ENCODE measurements around the gene LRRC45.

The LRRC45 gene

DNA sequence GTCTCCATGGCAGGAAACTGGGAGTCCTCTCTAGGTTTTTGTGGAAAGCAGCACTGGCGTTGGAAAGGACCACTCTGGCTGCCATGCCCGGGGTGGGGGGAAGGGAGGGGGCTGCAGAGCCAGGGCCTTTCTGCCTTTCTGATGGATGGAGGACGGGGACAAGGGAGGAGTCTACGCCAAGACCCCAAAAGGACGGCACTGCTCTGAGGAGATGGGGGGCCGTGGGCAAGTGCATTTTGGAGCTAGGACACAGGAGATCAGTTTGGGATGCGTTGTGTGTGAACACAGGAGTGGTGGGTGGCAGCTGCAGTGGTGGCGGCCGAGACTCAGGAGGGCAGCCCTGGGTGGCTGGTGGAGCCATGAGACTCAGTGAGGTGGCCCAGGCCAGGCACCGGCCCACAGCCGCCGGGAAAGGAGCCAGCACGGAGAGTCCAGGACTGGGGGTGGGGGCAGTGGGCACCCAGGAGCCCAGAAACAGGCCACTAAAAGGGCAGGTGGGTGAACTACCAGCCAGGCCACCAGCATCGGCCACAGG, 2.5 kb upstream of the LRRC45 start:
- DNase-seq = no peak

DNA sequence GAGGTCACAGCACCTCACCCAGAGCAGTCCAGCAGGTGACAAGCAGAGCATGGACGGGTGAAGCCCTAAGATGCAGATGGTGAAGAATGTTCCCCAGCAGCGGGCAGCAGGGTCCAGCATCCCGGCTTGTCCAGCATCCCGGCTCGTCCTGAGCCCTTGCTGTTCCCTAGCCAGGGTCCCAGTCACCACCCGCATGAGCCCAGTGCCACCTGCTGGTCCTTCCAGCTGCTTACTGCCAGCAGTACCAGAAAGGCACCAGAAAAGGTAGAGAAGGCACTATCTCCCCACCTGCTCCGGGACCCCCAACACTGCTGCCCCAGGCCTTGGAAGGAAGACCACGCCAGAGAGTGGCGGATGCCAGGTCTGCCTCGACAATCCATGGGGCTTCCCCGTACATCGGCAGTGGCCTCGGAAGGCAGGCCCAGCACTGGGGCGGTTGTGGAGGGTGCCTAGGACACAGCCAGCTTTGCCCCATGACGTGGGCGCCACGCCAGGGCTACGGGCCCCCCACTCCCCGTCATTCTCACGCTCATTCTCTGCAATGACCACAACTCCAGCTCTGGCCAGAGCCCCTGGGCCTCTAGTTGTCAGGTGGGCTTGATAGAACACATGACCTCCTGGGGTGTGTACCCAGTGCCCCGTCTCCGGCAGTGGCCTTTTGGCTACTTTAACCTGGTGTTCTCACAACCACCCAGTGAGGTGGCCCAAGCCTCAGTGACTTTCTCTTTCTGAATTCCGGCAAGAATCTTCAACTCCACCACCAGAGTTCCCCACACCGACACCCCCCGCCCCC, 1.8 kb upstream of the LRRC45 start:
- peak; percentile 37 to 83 for DNase-seq

DNA sequence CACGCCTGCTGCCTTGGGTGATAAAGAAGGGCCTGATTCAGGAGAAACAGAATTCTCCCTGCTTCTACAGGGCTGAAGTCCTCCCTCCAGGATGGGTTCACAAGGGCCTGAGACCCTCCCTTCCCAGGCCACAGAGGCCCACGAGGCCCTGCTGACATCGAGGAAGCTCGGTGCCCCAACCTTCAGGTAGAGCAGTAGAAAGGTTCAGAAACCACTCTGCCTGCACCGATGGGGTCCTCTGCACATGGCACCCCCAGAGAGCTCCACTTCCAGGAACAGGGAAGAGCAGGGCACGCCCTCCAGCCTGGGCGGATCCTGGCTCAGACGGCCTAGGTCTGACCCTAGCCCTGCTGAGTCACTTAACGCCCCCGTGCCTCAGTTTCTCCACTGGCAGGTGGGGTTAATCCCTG, 1.2 kb upstream of the LRRC45 start:
- no peak for DNase-seq

DNA sequence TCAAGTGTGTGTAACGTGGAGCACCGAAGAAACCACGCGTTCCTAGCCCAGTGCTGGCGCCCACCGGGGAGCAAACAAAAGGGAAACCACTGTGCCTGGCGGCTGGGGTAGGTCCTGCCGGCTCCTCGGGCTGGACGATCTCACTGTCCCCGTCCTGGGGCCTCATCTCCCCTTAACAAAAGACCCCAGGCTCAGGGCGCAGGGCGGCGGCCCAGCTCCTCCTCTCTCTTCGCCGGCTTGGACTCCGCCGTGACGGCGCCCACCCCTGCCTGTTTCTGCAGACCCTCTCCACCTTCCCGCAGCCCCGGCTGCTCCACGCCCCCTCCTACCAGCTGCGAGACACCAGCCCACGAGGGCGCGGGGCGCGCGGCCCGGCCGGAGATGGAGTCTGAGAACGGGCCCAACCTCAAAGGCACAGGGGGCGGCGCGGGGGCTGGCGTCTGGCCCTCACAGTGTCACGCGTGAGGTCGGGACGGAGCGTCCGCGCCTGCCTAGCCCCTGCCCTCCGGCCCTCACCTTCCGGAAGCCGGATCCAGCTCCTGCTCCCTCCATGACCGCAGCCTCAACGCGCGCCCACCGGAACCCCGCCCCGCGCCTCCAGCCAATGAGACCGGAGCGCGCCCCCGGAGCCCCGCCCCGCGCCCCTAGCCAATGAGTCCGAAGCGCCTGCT, 660 bp upstream of the LRRC45 start, which contains the start of gene CENPX:
TSS of gene CENPX (minus strand) at position 569 of the 671 bp plus-strand sequence. CDS start at position 552, 17 bp downstream.
- DNase-seq = peak in 1 of 2 experiments; percentile 70

DNA sequence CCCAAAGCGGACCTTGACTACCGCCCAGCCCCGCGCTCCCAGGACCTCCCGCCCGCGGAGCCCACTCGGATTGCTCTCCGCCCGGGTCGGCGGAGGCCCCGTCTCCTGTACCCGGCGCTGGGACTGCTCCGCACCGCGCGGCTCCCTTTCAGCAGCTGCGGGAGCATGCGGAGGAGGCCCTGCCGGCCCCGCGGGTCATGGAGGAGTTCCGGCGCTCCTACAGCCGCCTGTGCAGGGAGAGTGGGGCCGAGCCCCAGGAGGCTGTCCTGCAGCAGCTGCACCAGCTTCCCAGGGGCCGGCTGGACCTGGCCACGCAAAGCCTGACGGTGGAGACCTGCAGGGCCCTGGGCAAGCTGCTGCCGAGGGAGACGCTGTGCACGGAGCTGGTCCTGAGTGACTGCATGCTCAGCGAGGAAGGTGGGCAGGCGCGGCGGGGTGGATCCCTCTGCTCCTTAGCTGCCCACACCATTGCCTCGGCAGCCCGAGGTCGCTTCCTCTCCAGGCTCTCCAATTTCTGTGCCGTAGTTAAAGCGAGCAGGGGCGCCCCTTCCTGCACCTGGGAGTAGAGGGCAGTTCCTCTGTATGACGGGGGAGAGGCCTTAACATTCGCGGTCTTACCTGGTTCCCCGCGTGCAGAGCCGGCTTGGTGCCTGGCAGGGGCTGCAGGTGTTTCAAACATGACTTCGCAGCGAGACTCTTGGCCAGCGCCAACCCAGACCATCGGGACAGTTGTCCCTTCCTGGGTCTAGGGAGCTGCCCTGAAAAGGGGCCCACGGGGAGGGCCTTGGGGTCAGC, 539 bp downstream of the LRRC45 start:
- peak in 1 of 2 experiments; percentile 71 for DNase-seq

DNA sequence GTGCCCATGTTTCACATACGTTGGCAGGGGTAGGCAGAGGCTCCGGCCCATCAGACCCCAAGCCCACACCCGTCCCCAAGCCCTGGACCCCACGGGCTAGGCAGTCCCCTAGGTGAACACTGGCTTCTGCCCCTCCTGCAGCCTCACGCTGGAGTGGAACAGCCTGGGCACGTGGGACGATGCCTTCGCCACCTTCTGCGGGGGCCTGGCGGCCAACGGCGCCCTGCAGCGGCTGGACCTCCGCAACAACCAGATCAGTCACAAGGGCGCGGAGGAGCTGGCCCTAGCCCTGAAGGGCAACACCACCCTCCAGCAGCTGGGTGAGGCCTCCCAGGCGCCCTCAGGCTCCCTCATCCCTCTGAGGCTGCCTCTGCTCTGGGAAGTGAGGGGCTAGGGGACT, 1.8 kb downstream of the LRRC45 start:
- DNase-seq = no peak

DNA sequence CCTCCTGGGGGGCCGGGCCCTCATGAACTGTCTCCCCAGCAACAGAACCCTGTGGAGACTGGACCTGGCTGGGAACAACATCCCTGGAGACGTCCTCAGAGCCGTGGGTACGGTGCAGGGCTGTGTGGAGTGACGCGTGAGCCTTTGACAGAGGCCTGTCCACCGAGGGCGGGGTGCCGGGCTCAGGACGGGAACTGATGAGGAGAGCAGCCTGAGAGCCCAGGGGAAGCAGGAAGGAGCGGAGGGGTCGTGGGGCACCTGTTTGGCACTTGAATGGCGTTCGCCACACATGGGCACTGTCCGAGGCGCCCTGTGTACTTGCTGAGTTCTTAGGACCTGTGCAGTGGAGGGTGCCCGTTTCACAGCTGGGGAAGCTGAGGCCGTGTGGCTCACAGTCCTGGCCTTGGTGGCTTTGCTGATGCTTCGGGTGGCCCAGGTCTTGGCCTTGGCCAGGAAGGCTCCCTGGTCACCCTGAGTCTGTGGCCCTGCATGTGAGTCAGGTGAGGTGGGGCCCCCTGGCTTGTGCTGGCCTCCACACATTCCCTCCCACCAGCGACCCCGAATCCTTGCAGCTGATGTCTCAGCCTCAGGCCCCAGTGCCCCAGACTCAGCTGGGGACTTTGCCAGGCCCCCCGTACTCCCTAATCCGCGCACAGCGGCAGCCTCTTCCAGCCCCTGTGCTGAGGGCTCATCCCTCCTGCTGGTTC, 2.4 kb downstream of the LRRC45 start:
- no peak for DNase-seq

DNA sequence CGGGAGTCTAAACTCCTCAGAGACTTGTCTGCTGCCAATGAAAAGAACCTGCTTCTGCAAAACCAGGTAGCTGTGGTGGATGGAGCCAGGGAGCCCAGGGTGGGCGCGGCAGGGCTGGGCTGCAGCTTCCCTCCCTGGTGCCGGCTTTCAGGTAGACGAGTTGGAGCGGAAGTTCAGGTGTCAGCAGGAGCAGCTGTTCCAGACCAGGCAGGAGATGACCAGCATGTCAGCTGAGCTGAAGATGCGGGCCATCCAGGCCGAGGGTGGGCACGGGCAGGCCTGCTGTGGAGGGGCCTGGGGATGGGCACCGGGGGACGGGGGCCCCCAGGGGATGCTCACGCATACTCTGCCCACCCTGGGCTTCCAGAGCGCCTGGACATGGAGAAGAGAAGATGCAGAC, 5.1 kb downstream of the LRRC45 start:
- DNase-seq = no peak

DNA sequence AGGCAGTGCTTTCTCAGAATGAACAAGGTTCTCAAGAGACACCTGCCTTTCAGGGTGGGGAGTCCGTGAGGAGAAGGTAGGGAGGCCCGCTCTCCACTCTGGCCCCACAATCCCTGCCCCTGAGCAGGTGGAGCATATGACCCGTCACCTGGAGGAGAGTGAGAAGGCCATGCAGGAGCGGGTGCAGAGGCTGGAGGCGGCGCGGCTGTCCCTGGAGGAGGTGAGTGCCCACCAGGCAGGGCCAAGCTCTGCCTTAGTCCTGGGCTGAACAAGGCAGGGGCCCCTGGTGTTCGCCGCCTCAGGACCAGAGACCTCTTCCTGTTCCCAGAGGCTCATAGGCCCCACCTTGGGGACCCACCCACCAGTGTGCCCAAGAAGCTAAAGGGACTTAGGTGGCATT, 5.9 kb downstream of the LRRC45 start:
- no peak for DNase-seq

DNA sequence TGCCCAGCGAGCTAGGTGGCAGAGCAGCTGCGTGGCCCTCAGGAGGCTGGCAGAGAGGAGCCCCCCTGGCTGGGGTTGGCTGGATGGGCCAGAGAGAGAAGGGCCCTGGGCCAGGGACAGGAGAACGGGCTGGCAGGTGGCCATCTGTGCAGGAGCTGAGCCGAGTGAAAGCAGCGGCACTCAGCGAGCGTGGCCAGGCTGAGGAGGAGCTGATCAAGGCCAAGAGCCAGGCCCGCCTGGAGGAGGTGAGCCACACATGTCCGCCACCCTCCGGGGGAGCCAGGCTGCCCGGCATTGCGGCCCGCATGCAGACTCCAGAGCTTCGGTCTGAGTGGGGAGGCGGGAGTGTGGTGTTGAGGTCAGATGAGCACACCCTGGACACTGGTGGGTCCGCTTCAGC, 6.3 kb downstream of the LRRC45 start:
- no peak for DNase-seq

DNA sequence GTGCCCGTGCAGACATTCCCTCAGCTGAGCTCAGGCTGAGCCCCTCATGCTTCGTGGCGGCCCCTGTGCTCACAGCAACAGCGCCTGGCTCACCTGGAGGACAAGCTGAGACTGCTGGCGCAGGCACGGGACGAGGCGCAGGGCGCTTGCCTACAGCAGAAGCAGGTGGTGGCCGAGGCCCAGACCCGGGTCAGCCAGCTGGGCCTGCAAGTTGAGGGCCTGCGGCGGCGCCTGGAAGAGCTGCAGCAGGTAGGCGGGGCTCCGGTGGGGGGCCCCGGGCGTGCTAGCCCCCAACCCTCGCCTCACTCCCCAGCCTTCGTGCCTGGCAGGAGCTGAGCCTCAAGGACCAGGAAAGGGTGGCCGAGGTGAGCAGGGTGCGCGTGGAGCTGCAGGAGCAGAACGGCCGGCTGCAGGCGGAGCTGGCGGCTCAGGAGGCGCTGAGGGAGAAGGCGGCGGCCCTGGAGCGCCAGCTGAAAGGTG, 6.9 kb downstream of the LRRC45 start:
- no peak for DNase-seq

DNA sequence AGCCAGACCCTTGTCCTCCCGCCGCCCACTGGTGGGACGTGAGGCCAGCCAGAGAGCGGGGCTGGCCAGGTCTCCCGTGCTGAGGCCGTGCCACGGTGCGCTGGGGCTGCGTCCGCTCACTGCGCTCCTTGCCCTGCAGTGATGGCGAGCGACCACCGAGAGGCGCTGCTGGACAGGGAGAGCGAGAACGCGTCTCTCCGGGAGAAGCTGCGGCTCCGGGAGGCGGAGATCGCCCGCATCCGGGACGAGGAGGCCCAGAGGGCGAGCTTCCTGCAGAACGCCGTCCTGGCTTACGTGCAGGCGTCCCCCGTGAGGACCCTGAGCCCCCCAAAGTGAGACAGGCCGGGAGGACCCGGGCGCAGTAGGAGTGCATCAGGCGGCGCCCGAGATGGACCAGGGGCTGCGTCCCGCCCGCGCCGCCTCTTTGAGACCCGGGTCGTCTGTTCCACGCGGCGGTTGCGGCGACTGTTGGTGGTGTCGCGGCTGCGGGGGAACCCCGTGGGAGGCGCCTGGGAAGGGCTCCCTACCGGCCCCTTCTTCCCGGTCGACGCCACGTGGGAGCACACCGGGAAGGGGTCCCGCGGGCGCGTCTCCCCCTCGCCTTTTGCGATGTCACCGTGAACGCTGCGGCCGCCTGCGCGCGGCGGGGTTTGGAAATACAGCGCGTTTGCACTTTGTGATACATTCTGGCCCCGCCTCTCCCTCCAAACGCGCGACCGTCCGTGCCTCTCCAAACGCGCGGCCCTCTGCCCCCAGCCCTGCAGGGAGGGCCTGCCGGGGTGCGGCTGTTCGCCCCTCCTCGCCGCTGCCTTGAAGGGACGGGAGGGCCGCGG, 7.6 kb downstream of the LRRC45 start:
- peak; percentile 69 to 92 for DNase-seq

DNA sequence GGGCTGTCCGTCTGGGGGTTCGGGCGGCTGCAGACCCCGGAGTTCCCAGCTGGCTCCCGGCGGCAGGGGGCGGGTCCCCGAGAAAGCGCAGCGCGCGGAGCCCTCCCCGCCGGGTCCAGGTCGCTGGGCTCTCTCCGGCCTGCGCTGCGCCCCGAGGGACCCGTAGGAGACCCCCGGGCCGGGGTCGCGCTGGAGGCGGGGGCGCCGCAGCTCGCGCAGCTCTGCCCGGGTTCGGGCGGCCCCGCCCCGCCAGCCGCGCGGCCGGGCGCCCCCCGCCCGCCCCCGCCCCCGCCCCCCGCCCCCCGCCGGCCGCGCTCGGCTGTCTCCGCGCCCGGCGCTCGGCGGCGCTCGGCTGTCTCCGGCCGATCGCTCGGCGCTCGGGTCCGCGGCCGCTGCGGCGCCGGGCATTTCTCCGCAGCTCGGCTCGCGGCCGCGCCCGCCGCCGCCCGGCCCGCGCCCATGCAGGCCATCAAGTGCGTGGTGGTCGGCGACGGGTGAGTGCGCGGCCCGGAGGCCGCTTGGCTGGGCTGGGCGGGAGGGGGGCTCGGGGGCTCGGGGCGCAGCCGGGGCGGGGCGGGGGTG, 8.3 kb downstream of the LRRC45 start, which contains the start of gene RAC3:
TSS of gene RAC3 (plus strand) at position 376 of the 582 bp plus-strand sequence. CDS start at position 460, 84 bp downstream.
- DNase-seq = peak in 1 of 2 experiments; percentile 79

DNA sequence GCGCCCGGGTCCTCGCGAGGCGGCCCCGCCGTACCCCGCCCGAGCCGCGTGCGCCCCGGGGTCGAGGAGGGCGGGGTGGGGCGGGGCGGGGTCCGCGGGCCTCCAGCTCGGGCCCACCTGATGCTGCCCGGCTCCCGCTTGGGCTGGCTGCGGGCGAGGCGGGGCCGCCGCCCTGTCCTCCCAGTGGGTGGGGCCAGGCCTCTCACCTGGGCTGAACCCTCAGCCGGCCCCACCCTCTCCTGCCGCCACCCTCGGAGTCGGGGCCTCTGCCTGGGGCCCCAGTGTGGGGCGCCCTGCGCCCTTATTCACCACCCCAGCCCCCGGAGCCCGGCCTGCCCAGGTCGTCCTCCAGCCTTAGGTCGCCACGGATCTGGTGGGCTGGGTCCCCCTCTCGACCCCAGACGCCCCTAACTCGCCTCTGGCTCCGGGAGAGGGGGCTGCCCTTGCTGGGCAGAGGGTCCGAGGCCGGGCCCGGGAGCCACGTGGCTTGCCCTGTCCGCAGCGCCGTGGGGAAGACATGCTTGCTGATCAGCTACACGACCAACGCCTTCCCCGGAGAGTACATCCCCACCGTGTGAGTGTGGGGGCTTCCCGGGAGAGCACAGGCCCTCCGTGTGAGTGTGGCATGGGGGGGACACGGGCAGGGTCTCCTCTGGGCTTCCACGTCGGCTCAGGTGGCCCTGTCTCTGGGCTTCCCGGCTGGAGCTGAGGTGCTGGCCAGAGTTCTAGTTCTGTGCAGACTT, 9.0 kb downstream of the LRRC45 start:
- DNase-seq = peak; percentile 22 to 86

DNA sequence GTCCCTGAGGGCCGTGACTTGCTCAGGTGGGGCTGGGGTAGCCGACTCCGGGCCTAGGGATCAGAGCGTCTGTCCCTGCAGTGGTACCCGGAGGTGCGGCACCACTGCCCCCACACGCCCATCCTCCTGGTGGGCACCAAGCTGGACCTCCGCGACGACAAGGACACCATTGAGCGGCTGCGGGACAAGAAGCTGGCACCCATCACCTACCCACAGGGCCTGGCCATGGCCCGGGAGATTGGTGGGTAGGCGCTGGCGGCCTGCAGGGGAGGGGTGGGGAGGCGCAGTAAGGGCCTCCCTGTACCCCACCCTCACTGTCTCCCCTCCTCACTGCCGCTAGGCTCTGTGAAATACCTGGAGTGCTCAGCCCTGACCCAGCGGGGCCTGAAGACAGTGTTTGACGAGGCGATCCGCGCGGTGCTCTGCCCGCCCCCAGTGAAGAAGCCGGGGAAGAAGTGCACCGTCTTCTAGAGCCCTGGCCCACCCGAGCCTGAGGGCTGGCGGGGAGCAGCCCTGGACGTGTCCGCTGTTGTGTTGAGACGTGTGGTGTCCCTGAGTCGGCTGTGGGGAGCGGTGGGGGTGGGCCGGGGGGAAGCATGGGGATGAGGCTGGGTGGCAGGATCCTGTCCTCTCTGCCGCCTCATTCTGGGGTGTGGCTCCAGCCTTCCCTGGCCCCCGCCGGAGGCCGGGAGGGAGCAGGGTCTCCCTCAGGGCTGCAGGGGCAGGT, 10.4 kb downstream of the LRRC45 start:
- DNase-seq = no peak

DNA sequence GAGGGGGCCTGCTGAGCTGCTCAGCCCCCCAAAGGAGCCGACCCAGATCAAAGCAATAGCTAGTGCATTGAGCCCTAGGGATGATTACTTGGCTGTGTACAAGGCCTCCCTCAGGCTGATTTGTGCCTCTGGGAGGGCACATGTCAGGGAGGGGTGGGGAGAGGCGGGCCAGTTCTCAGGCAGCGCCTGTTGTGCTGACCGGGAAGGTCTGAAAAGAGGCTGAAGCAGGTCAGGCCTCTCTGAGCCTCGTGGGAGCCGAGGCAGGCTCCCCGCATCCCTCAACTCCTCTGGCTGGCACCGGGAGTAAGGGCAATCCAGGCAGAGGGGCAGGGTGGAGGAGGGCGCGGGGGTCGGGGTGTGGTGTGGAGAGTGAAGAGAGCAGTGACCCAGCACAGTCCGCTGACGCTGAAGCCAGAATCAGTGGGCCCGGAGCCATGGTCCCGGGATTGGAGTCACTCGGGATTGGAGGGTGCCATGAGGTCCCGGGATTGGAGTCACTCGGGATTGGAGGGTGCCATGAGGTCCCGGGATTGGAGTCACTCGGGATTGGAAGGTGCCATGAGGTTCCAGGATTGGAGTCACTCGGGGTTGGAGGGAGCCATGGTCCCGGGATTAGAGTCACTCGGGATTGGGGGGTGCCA, 11.4 kb downstream of the LRRC45 start:
- no peak for DNase-seq

DNA sequence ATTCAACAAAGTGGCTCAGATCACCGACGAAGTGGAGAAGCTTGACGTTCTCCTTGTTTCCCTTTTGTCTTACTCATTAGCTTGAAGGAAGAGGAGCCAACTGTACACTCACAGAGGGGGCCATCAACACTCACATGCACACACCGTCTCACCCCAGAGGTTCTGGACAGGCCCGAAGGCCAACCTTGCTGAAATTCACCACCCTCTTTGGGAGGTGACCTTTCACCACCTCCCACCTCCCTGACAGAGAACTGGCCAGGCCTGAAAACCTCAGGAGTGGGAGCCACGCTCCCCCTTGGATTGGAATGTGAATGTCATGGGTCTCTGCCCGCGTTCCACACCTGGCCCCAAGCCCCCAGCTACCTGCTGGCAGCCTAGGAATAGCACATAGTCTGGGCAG, 12.4 kb downstream of the LRRC45 start:
- DNase-seq = no peak

DNA sequence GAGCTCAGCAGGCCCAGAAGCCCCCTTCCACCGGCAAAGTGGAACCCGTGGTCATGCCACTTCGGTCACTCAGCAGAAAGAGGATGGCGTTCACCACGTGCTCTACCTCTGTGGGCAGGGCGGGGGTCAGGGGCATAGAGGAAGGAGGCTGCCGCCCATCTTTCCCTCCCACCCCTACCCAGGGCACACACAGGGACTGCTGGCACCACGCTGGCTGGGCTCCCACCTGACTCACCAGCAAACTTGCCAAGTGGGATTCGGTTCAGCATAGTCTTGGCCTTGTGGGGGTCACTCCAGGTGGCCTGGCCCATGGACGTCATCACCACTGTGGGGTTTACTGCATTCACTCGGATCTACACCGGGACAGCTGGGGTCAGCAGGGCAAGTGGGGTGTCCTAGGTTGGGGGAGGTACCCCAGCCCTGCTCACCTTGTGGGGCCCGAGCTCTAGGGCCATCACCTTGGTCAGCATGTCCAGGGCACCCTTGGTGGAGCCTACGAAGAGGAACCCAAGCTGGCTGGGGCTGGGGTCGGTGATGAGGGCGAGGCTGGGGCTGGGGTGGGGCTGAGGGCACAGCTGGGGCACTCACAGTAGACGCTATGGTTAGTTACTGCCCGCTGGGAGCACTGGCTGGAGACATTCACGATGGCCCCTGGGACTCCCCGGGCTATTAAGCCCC, 13.0 kb downstream of the LRRC45 start:
- no peak for DNase-seq

Data from NCI-H526 (cell line).